A673 (cell line): ENCODE data around the gene WNT2B.

ENCODE experiments used
- EZH2 ChIP-seq: fragments of 200-600 bp; sonication (generic); IDR thresholded peaks from 2 replicates; pipeline ENCODE4 v1.6.1; 2017; ENCODE audit warnings: borderline replicate concordance, low read depth, mild to moderate bottlenecking, mixed read lengths, antibody characterized with exemption, low read length; ENCODE audit not compliant: poor library complexity, severe bottlenecking
- TF ChIP-seq, protein P1 (sequence below): fragments of 300-800, 200-600 bp; sonication (generic); conservative IDR thresholded peaks from 2 replicates; pipeline ENCODE4 v1.5.1; 2017; ENCODE audit warnings: low read depth, mild to moderate bottlenecking, antibody characterized with exemption, low read length, moderate library complexity, mixed read lengths

DNA sequence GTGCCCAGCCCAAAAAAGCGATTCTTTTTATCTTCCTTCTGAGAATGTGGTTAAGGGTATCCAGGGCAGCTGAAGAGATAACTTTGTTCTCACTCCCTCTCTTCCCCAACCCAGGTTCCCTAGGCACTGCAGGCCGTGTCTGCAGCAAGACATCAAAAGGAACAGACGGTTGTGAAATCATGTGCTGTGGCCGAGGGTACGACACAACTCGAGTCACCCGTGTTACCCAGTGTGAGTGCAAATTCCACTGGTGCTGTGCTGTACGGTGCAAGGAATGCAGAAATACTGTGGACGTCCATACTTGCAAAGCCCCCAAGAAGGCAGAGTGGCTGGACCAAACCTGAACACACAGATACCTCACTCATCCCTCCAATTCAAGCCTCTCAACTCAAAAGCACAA, 11.4 kb downstream of the WNT2B start:
- TF ChIP-seq, protein P1, sequence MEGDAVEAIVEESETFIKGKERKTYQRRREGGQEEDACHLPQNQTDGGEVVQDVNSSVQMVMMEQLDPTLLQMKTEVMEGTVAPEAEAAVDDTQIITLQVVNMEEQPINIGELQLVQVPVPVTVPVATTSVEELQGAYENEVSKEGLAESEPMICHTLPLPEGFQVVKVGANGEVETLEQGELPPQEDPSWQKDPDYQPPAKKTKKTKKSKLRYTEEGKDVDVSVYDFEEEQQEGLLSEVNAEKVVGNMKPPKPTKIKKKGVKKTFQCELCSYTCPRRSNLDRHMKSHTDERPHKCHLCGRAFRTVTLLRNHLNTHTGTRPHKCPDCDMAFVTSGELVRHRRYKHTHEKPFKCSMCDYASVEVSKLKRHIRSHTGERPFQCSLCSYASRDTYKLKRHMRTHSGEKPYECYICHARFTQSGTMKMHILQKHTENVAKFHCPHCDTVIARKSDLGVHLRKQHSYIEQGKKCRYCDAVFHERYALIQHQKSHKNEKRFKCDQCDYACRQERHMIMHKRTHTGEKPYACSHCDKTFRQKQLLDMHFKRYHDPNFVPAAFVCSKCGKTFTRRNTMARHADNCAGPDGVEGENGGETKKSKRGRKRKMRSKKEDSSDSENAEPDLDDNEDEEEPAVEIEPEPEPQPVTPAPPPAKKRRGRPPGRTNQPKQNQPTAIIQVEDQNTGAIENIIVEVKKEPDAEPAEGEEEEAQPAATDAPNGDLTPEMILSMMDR = no peak
- TF ChIP-seq EZH2 = no peak
